Natural killer cell (primary cell): Measurements from ENCODE around the gene MIEN1. TPM values are rescaled to one million over a fixed set of nuclear protein-coding genes. Genes with fewer than 3 reads are reported as not detected.
A peak's percentile ranks its signal among the peaks of the same experiment; 100 is the strongest.

ENCODE experiments used
- ATAC-seq, 3 donors: fragments of 150-1000 bp in 2 of 3; fragments of 200-7000 bp in 1 of 3; cut with Tn5 transposase; 1 replicate in 1 of 3; 2 replicates in 2 of 3; pipeline ENCODE4 v1.10.0; 2021; ENCODE audit warnings: mild to moderate bottlenecking in 2 of 3, moderate library complexity in 2 of 3
- DNase-seq, 2 donors: peaks; one replicate each; pipeline versions ENCODE4 v3.0.0 to v3.0.0-alpha.2; 2013 to 2021; ENCODE audit warnings: mixed read lengths in 1 of 2
- H3K27ac ChIP-seq: one replicate; pipeline ENCODE4 v1.5.1; 2013; ENCODE audit warnings: mild to moderate bottlenecking, low read length
- H3K27me3 ChIP-seq: one replicate; pipeline ENCODE4 v1.6.1; 2013; ENCODE audit warnings: low read length; ENCODE audit not compliant: control insufficient read depth, insufficient read depth
- H3K36me3 ChIP-seq: one replicate; pipeline ENCODE4 v1.6.1; 2013; ENCODE audit warnings: low read length; ENCODE audit not compliant: control insufficient read depth, insufficient read depth
- H3K4me1 ChIP-seq: one replicate; pipeline ENCODE4 v1.6.1; 2013; ENCODE audit warnings: low read length; ENCODE audit not compliant: control insufficient read depth, insufficient read depth
- H3K4me3 ChIP-seq: one replicate; pipeline ENCODE4 v1.5.1; 2013; ENCODE audit warnings: low read length
- H3K9me3 ChIP-seq: one replicate; pipeline ENCODE4 v1.6.1; 2013; ENCODE audit warnings: low read length; ENCODE audit not compliant: control insufficient read depth, insufficient read depth
- H3K27ac Mint-ChIP-seq, 2 donors: one replicate each; pipeline ENCODE4 v1.8.0; 2022; ENCODE audit warnings: mild to moderate bottlenecking in 2 of 2, mixed read lengths in 2 of 2, moderate library complexity in 1 of 2
- H3K27me3 Mint-ChIP-seq, 2 donors: one replicate each; pipeline ENCODE4 v1.8.0; 2022; ENCODE audit warnings: low read depth in 2 of 2, mixed read lengths in 2 of 2
- H3K36me3 Mint-ChIP-seq: one replicate; pipeline ENCODE4 v1.8.0; 2022; ENCODE audit warnings: mixed read lengths
- H3K4me1 Mint-ChIP-seq, 2 donors: one replicate each; pipeline ENCODE4 v1.8.0; 2022; ENCODE audit warnings: mixed read lengths in 2 of 2
- H3K4me3 Mint-ChIP-seq: one replicate; pipeline ENCODE4 v1.8.0; 2022; ENCODE audit warnings: mild to moderate bottlenecking, moderate library complexity, mixed read lengths
- H3K9me3 Mint-ChIP-seq, 2 donors: one replicate each; pipeline ENCODE4 v1.8.0; 2022; ENCODE audit warnings: mixed read lengths in 2 of 2
- CTCF ChIP-seq: fragments of 200-600 bp; IDR thresholded peaks from one replicate; pipeline ENCODE4 v1.8.0; 2022; ENCODE audit warnings: antibody characterized with exemption
- WGBS: methylation state at CpG from one replicate; pipeline ENCODE4 v1.1.7; 2013; ENCODE audit warnings: missing lambda C conversion rate; ENCODE audit not compliant: insufficient coverage; 5-methylcytosine and 5-hydroxymethylcytosine counted together
- intact Hi-C: fragments of 100-400 bp; cut with micrococcal nuclease; formaldehyde crosslinking; loops from one replicate; pipeline ENCODE4 v1.14.2; 2022
- total RNA-seq, 4 donors: library from RNA; stranded (reverse); fragments of 120-200 nt in 1 of 4; gene quantifications; one replicate each; pipeline versions ENCODE4 v1.2.3 to v1.2.4, GENCODE V29; 2013 to 2022

The MIEN1 gene
- total RNA-seq, 3 donors from 2014 or later (not counting 1 experiment from before 2014, with no cell fraction given): 48.8 to 55.2 (median 51.6) TPM

- no peak for DNase-seq
- H3K4me3 ChIP-seq: peak overlapping the region; percentile 47
Observed at GRCh38 chr17:39754958-39755553, 24.7 kb upstream of the MIEN1 start.

GRCh38 chr17:39754161-39754957 lies 24.0 kb upstream of the MIEN1 start:
- peak; percentile 87 for TF ChIP-seq CTCF
- under 1% methylated on average over 91 of the region's 91 CpGs for WGBS
- DNase-seq (peak; percentile 97 to 98), ATAC-seq (peak; percentile 72 to 93 (median 79))
- H3K27ac Mint-ChIP-seq: peak overlapping the region; percentile 94 to 99
- peak overlapping the region; percentile 96 for H3K27ac ChIP-seq
- no peaks in the 10 kb centered on the region for H3K27me3 ChIP-seq
- H3K9me3 Mint-ChIP-seq: no peaks in the 10 kb centered on the region
- H3K4me3 ChIP-seq: peak overlapping the region; percentile 47
- H3K9me3 ChIP-seq: no peaks in the 10 kb centered on the region
- peaks cover 70% of the 10 kb centered on the region for H3K4me1 ChIP-seq
- peaks cover 57 to 58% of the 10 kb centered on the region in 2 donors for H3K4me1 Mint-ChIP-seq
- H3K36me3 Mint-ChIP-seq: no peaks in the 10 kb centered on the region
- H3K36me3 ChIP-seq: peaks cover under 1% of the 10 kb centered on the region
- H3K27me3 Mint-ChIP-seq: no peaks in the 10 kb centered on the region
- intact Hi-C loops: loop anchor here (1.0 to 5.0 kb wide), 6 partner anchors 59 to 226 kb away; partner anchors contain the start of genes IKZF3, PSMD3 and STARD3
- peak overlapping the region; percentile 83 for H3K4me3 Mint-ChIP-seq

More at GRCh38 chr17:39754958-39755553, 24.7 kb upstream of the MIEN1 start:
- Mint-ChIP-seq H3K9me3 (no peaks in the 10 kb centered on the region), H3K4me3 (peak overlapping the region; percentile 83), H3K36me3 (no peaks in the 10 kb centered on the region), H3K27ac (peak overlapping the region; percentile 94 to 99), H3K27me3 (no peaks in the 10 kb centered on the region), H3K4me1 (peaks cover 63 to 65% of the 10 kb centered on the region in 2 donors)
- no peak for ATAC-seq
- 33% methylated on average over 21 of the region's 21 CpGs for WGBS
- TF ChIP-seq CTCF: no peak
- peaks cover 77% of the 10 kb centered on the region for H3K4me1 ChIP-seq
- peak overlapping the region; percentile 96 for H3K27ac ChIP-seq
- H3K36me3 ChIP-seq: peaks cover 2% of the 10 kb centered on the region
- no peaks in the 10 kb centered on the region for H3K9me3 ChIP-seq
- intact Hi-C loops: loop anchor here (1.0 to 5.0 kb wide), 6 partner anchors 58 to 225 kb away; partner anchors contain the start of genes IKZF3, PSMD3 and STARD3
- H3K27me3 ChIP-seq: no peaks in the 10 kb centered on the region

GRCh38 chr17:39753514-39754160 lies 23.3 kb upstream of the MIEN1 start:
- peak overlapping the region; percentile 94 to 99 for H3K27ac Mint-ChIP-seq
- Histone ChIP-seq H3K4me1 (peaks cover 63% of the 10 kb centered on the region), H3K27ac (peak overlapping the region; percentile 91), H3K27me3 (no peaks in the 10 kb centered on the region), H3K4me3 (peak overlapping the region; percentile 37), H3K36me3 (no peaks in the 10 kb centered on the region), H3K9me3 (no peaks in the 10 kb centered on the region)
- no peaks in the 10 kb centered on the region for H3K36me3 Mint-ChIP-seq
- intact Hi-C loops: loop anchor here (1.0 to 5.0 kb wide), 6 partner anchors 60 to 227 kb away; partner anchors contain the start of genes IKZF3, PSMD3 and STARD3
- H3K4me1 Mint-ChIP-seq: peaks cover 50 to 51% of the 10 kb centered on the region in 2 donors
- no peaks in the 10 kb centered on the region for H3K9me3 Mint-ChIP-seq
- WGBS: 2% methylated on average over 54 of the region's 55 CpGs
- H3K27me3 Mint-ChIP-seq: no peaks in the 10 kb centered on the region
- no peak for TF ChIP-seq CTCF
- peak; percentile 9 to 33 (median 30) for ATAC-seq
- peak in 1 of 2 donors; percentile 89 for DNase-seq
- peak overlapping the region; percentile 84 for H3K4me3 Mint-ChIP-seq
